Activated CD8-positive, alpha-beta memory T cell treated with anti-CD3 and anti-CD28 coated beads, Interleukin-2, amount 50 U/mL, for 24 hours (primary cell): ENCODE measurements around the gene TSKU.
A peak's percentile ranks its signal among the peaks of the same experiment; 100 is the strongest.
"Not testable (repeated sequence)": the region's sequence is repeated elsewhere in the genome, so short reads cannot be mapped to it uniquely, and the experiment has no call there.

Source experiments
- DNase-seq: peaks from one replicate; pipeline ENCODE4 v3.0.0-alpha.2; 2020; ENCODE audit errors: extremely low read depth

The TSKU gene

GRCh38 chr11:76788661-76789442, 5.7 kb downstream of the TSKU start:
- DNase-seq: no peak

- DNase-seq: no peak
Measured at GRCh38 chr11:76789443-76789719, 6.2 kb downstream of the TSKU start.

GRCh38 chr11:76790251-76790650, 7.1 kb downstream of the TSKU start:
- no peak for DNase-seq

- DNase-seq: not testable (repeated sequence)
Measured at GRCh38 chr11:76791002-76791770, 8.0 kb downstream of the TSKU start.

- DNase-seq: no peak
Measured at GRCh38 chr11:76791861-76792260, 8.7 kb downstream of the TSKU start.

GRCh38 chr11:76792505-76793264, 9.5 kb downstream of the TSKU start:
- no peak for DNase-seq

- DNase-seq: no peak
Measured at GRCh38 chr11:76793391-76794291, 10.5 kb downstream of the TSKU start.

- no peak for DNase-seq
Measured at GRCh38 chr11:76794371-76795289, 11.5 kb downstream of the TSKU start.

- no peak for DNase-seq
Measured at GRCh38 chr11:76795290-76795935, 12.3 kb downstream of the TSKU start.

GRCh38 chr11:76795936-76796441, 12.8 kb downstream of the TSKU start:
- DNase-seq: no peak

- DNase-seq: no peak
Measured at GRCh38 chr11:76796511-76797198, 13.5 kb downstream of the TSKU start.

GRCh38 chr11:76797341-76798201, 14.4 kb downstream of the TSKU start:
- no peak for DNase-seq

GRCh38 chr11:76798202-76798581, 15.0 kb downstream of the TSKU start:
- DNase-seq: no peak

- no peak for DNase-seq
Measured at GRCh38 chr11:76798671-76799065, 15.5 kb downstream of the TSKU start.

GRCh38 chr11:76799066-76799804, 16.1 kb downstream of the TSKU start:
- peak; percentile 39 for DNase-seq

- no peak for DNase-seq
Measured at GRCh38 chr11:76800466-76801200, 17.5 kb downstream of the TSKU start.

- DNase-seq: no peak
Measured at GRCh38 chr11:76801225-76801624, 18.1 kb downstream of the TSKU start.
